RCC 7860 (cell line): ENCODE measurements around the gene SORCS2.
"Not testable (repeated sequence)": the region's sequence is repeated elsewhere in the genome, so short reads cannot be mapped to it uniquely, and the experiment has no call there.

Experiments used
- DNase-seq: peaks from one replicate; pipeline ENCODE4 v3.0.0-alpha.2; 2015; ENCODE audit warnings: low spot score
- FAIRE-seq: peaks from 2 replicates; lab custom pipeline; 2012; peaks lifted over from hg19 to GRCh38; lab: Jason Lieb, UNC

SORCS2 gene

DNA sequence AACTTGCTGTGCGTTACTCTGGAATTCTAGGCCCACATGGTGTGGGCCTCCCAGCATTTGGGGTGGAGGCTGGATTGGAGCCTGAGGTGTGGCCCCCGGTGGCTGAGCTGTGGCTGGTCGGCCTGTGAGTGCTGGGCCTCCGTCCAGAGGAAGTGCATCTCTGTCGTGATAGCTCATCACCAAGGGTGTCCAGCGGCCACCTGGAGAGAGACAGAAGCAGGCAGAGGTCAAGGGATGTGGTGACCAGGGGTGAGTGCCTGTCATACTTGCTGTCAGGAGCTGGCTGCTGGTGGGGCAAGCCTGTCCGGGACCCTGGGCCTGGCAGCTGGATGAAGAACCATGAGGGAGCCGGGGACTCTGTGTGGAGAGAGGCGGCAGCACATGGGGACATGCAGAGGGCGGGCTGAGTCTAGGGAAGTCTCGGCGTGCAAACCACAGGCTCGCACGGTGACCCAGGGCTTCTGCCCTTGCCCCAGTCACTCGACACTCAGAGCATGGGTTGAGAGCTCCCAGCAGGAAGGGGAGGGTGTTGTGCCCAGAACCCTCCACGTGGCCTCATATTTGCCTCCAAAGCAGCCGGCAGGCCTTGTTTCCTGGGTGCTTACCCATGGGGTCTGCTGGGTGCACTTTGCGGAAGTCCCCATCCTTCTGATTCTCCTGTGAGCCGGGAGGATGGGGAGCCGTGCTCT is 6.2 kb downstream of the SORCS2 start:
- no peak for FAIRE-seq
- no peak for DNase-seq

DNA sequence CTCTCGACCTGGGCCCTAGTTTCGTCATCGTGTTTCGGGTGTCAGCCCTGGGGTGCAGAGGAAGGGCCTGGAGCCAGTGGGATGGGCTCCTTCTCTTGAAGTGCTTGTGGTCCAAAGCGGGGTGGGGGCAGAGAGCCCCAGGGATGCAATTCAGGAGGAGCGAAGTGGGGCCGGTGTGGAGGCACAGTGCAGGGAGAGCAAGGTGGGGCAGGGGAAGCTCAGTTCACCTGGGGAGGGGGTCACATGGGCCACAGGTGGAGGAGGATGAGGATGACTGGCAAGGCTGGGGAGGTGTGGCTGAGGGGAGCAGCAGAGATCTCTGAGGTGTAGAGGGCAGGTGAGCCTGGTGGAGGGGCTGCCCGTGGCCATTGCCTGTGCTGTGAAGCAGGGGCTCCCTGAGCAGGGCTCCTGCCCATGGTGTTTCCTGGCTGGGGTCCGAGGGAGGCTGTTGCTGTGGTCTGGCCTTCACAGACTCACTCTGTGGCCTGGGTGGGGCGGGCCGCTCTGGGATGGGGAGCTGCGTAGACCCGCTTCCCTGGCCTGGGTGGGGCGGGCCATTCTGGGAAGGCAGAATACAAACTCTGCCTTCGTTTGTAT is 6.9 kb downstream of the SORCS2 start:
- no peak for FAIRE-seq
- DNase-seq = no peak

DNA sequence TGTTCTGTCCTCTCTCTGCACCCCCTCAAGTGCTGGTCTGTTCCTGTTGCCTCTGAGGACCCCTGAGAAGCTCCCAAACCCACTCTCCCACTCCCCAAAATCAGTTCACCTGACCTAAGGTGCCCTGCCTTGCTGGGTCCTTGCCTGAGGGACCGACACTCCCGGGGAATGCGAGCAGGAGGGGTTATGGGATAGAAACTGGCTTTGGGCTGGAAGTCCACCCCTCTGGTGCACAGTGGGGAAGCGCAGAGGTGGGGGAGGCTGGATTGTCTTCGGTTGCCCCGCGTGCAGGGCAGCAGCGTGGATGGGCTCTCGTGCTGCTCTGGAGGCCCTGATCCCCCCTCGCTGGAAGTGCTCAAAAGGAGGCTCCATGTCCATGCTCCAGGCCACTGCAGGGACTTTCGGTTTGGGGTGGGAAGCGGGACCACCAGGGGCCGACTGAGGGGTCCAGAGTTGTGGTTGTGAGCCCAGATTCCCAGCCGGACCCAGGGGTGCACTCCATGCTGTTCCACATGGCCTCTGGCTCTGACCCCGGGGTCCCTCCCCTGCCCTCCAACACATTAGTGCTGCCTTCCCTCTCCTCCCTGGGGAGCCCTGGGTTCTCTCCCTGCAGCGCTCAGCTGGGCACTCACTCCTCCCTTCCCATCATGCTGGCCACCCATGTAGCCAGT is 7.6 kb downstream of the SORCS2 start:
- FAIRE-seq (no peak), DNase-seq (no peak)

DNA sequence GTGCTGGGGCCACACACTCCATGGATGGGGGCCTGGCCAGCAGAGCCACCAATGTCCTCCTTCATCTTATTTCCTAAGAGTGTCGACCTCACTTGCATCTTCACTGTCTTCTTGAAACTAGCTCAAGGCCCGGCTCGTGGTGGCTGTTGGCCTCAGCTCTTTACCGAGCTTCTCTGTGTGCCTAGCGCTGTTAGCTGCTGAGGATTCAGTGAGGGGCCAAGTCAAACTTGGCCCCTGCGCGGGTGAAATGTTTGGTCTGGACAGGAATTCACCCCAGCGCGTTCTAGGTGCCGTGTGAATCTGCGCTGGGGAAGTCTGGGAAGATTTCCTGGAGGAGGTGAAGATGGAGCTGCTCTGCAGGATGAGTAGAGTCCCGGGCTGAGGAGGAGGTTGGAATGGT is 8.5 kb downstream of the SORCS2 start:
- FAIRE-seq = no peak
- DNase-seq = no peak

DNA sequence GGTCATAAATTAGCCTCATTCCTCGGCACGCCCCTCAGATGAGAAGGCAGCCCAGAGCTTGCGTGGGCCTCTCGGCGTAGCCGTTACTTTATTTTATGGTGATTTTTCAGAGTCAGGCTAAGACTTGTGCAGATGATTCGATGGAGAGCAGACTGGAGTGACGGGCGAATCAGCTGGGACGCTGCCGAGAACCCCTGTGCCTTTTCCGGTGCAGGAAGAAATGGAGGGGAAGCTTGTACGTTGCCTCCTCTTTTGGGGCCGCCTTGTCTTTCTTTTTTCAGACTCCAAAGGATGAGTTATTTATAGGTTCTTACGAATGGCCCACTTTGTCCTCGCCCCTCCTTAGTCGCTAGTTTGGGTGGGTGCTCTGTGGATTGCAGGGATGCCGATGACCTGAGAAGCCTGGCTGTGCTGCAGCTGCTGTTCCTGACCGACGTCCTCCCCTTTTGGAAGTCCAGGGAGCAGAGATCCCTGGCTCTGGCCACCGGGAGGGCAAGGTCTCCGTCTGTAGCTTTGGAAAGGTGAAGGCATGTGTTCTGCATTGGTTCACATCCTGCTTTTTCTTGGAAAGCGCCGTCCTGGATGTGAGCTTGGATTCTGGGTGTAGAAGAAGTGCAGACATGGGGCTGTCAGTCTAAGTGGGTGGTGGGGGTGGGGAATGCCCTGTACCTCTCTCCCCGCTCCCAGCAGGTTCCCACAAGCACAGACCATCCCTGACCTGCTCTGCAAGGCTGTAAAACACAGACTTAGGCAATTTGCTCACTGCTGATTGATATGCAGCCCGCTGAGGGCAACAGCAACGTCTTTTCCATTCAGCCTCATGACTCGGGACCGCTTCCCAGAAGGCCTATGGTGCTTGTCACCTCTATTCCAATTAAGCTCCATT is 9.3 kb downstream of the SORCS2 start:
- FAIRE-seq (no peak), DNase-seq (no peak)

DNA sequence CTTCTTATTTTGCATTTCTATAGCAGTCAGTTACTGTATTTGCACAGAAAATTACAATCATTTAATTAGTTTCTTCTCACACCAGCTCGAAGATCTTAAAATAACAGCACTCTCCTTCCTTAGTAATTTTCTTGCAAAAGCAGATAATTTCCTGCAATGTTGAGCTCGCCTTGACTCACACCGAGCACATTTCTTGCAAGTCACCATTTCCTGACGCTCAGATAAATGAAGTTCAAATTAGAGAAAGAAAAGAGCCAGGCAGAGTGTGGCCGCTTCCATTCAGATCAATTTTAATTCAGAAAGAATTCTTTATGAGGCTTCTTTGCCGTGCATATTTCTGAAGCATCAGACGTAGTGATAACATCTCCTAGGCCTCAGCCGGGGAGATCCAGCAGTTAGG is 10.1 kb downstream of the SORCS2 start:
- FAIRE-seq (no peak), DNase-seq (no peak)

DNA sequence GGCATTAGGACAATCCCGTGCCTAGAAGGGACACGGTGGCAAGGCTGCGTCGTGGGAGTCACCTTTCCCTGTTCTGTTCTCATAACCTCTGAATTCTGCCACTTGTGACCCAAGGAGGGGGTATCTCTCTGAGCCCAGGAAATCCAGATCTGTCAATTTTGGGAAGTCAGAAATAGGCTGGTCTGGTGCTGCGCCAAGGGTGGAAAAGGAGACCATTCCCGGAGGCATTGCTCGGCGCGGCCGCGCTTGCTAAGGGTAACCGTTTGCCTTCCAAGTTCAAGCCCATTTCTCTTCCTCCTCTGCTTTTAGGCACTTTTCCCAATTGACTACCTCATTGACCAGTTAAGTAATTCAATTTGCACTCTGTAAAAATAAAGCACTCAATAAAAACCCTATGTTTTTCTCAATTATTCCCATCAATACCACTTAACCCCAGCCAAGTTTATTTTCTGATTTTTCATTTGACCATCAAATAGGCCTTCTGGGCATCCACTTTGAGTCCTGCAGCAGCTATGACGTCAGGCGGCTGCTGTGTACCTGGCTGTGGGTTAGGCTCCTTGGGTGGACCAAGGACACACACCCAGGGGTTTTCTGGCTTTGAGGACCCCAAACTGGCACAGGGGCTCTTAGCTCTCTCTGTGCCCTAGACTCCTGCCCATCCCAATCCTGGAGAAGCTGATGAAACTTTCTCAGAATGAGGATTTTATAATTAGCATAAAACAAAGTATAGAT is 12.5 kb downstream of the SORCS2 start:
- DNase-seq = no peak
- no peak for FAIRE-seq

DNA sequence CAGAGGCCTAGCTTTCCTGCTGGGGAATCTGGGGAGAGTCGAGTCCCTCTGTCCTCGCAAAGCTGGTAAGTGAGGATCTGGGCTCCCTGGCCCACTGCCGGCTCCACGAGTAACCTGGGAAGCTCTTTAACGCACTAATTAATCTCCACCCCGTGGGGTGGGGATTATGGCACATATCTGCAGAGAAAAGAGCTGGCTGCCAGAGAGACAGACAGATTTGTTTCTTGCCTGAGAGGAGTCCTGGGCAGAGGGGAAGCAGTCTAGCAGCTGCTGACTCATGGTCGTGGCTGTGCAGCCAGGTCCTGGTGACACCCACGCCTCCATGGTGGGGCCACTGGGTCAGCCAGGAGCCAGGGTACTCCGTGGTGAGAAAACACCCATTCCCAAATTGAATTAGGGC is 14.0 kb downstream of the SORCS2 start:
- DNase-seq (peak; percentile 73), FAIRE-seq (peak; percentile 79)

DNA sequence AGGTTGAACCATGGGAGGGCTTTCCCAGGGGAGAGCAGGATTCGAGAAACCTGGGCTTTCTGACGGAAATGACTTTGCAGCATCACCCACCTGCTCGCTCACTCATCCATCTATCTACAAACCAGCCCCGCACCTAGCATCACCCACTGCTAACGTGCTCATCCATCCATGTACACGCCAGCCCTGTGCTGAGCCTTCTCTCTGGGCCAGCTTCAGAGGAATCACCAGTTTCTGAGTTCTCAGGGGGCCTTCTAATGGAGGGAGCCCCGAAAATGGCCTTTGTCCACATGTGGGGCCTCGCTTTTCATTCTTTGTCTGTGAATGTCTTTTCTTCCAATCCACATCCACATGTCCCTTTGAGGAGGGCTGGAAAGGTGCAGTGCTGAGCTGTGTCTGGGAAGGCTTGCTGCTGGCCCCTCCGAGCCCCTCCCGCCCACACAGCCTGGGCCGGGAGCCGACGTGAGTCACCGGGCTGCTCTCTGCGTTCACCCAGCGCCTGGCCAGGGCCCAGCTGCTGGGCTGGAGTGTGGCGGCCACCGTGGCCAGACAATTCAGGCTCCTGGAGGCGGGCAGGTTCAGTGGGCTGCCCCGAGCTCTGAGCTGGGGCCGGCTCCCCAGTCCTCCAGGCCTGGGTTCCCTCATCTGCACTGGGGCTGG is 14.7 kb downstream of the SORCS2 start:
- peak; percentile 79 for FAIRE-seq
- peak; percentile 79 for DNase-seq

DNA sequence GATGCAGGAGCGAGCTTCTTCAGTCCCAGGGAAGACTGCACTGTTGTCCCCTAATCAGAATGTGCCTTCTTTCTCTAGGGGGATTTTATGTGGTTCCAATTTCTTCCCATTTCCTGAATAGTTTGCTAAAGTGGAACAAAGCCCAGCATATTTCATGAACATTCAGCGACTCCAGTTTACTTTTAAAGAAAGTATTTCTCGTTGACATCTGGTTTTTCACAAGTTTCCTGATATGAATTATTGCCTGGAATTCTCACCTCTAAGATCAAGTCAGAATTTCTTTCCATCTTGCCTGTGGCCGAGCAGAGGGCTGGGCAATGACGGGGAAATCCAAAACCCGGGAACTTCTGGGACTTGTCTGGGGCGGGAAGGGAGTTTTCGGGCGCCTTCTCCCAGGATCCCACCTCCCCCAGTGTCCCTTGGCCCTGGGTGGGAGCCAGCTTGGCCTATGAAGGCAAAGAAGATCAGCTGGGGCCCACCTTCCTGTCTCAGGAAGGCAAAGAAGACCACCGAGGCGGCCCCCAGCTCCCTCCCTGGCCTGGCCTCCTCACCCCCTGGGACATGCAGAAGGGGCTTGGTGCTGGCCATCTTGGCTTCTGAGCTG is 15.4 kb downstream of the SORCS2 start:
- DNase-seq (no peak), FAIRE-seq (no peak)

DNA sequence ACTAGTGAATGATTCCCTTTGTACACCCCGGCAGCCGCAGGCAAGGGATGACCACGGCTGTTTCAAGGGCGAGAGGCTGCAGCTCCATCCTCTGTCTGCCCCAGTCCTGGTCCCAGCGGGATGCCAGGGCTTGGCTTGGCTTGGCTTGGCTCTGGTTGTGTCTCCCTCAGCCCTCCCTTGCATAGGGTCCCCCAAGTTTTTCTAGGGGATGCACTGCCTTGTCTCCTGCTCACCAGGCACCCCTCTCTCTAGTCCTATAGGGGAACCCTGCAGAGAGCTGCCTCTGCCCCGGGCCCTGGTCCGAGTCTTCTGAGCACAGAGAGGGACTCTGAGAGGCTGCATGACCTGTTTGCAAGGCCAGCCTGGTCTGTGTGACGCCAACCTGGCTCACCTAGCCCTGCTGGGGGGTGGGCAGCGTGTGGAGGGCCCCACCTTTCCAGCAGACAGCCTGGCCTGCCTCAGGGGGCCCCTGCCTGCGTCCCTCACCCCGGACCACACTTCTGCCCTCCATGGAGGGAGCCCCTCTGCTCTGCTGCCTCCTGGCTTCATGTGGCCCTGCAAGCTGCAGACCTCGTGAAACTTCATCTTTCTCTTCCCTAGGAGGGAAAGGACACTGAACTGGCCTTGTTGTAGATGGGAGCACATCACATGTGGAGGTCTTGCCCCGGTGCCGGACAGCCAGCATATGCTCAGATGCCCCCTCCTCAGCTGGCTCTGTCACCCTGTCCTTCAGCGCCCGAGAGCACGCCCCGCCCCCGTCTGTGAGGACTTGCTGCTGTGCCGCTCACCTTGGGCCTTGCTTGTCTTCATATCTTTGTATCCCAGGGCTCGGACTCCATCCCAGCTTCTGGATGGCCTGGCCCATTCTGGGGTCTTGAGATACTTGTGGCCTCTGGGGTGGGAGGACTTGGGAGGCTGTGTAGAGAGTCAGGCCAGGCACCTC is 16.4 kb downstream of the SORCS2 start:
- DNase-seq (no peak), FAIRE-seq (no peak)

DNA sequence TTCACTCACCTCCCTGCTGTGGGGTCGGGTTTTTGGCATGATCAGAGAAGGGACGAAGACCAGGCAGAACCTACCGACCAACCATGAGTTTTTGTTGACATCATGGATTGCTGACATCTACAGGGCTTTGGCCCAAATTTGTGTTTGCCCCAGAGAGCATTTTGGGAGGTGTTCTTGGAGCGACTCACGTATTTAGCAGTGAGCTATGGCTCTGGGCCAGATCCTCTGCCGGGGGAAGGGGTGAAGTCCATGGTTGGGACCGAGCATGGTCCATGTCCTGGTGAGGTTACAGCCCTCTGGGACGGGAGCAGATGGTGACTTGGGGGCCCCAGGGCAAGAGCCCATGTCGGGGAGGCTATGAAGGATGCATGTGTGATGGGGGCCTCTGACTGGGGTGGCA is 17.4 kb downstream of the SORCS2 start:
- FAIRE-seq = no peak
- no peak for DNase-seq

DNA sequence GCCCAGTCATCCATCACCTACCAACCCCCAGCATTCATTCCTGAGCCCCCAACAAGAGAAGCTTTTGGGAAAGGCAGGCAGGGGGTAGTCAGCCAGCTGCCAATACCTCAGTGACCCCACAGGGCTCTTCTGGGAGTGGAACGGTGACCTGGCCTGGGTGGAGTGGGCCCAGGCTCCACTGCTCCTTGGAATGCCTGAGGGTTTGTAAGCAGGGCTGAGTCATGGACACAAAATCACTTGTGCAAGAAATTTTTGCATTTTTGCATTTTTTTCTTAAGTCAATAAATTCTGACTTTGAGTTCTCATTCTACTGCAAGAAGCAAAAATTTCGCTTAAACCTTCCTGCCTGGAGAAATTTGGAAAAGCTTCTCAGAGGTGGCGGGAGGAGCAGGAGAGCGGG is 18.5 kb downstream of the SORCS2 start:
- FAIRE-seq (peak; percentile 95), DNase-seq (peak; percentile 81)

DNA sequence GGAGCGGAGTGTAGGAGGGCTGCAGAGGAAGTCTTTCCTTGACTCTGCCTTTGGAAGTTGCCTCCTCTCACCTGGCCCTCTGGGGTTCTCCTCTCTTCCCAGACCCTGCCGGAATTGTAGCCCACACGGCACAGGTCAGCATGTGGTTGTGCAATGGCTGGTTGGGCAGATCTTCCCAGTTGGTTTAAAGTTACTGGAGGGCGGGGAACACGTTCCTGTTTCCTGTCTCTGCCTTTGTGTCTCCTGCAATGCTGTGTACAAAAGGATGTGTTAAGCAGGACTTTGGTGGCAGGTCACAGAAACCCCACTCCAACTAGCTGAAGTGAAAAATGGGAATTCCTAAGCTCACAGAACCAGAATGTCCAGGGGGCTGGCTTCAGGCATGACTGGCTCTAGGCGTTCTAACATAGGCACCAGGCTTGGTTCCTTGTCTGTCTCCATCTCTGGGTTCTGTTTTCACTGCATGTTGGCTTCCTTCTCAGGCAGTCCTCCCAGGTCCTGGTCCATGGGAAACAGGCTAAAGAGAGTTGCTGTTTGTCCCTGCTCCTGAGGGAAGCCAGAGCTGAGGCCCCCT is 19.9 kb downstream of the SORCS2 start:
- DNase-seq (no peak), FAIRE-seq (no peak)

DNA sequence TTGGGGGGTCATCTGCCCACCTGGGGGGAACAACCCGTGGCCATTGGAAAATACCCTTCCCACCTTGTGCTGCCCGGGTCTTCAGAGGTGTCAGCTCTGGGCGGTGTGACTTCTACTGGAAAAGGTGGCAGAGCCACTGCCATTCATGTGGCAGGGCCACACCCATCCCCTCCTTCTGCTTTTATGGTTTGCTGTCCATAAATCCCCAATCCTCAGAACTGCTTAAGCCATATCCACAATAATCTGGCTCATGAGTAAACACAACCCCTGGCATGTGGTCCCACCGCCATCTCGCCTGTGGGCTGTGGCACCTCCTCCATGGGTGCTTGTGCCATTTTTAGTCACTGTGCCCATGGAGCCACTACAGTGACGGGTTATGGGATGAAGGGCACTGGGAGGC is 20.6 kb downstream of the SORCS2 start:
- DNase-seq = no peak

DNA sequence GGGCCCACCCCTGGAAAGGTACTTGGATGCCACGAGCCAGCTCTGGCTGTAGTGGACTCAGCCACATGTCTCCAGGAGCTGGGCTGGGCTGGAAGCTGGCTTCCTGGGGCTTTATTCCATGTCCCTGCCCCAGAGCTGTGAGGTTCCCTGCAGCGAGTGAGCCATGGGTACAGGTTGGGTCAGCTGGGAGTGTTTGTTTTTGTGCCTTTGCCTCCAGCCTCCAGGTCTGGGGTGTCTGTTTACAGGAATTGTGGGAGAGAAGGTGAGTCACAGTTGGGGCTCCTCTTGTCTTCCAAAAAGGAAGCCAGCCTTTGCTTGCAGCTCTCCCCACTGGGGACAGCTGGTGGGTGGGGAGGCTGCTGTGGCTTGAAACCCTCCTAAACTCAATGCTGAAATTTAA is 21.5 kb downstream of the SORCS2 start:
- FAIRE-seq (no peak), DNase-seq (no peak)

More for the DNA sequence above, 20.6 kb downstream of the SORCS2 start:
- no peak for FAIRE-seq

DNA sequence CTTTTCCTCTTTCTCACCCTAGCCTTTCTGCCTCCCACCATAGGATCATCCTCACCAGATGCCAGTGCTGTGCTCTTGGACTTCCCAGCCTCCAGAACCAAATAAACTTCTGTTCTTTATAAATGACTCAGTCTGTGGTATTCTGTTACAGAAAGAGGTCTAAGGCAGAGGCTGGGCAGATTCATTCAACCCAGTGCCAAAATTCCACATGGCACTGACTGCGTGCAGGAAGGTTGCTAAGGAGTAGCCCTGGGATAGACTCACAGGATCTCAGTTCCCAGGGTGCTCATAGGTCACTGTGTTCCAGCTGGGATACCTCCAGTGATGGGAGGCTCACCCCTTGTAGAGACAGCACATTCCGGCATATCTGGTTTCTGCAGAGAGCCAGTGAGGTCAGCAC is 22.0 kb downstream of the SORCS2 start:
- DNase-seq = no peak
- FAIRE-seq = no peak

DNA sequence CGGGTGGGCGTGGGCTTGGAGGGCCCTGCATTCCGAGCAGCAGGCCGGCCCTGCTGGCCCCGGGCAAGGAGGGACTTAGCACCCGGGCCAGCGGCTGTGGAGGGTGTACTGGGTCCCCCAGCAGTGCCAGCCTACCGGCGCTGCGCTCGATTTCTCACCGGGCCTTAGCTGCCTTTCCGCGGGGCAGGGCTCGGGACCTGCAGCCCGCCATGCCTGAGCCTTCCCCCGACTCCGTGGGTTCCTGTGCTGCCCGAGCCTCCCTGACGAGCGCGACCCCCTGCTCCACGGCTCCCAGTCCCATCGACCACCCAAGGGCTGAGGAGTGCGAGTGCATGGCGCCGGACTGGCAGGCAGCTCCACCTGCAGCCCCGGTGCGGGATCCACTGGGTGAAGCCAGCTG is 22.8 kb downstream of the SORCS2 start:
- not testable (repeated sequence) for FAIRE-seq, DNase-seq
